COLO668 (cell line): ENCODE data around the gene TMEM132D.
"Not testable (repeated sequence)": the region's sequence is repeated elsewhere in the genome, so short reads cannot be mapped to it uniquely, and the experiment has no call there.

ENCODE experiments used
- DNase-seq: peaks from one replicate; lab custom pipeline; 2025; ENCODE audit not compliant: unreplicated experiment; lab: John Stamatoyannopoulos, UW

Gene TMEM132D

GRCh38 chr12:129549020-129549419, 354.8 kb downstream of the TMEM132D start:
- not testable (repeated sequence) for DNase-seq

GRCh38 chr12:129544716-129545115, 359.1 kb downstream of the TMEM132D start:
- DNase-seq, result no peak

DNA sequence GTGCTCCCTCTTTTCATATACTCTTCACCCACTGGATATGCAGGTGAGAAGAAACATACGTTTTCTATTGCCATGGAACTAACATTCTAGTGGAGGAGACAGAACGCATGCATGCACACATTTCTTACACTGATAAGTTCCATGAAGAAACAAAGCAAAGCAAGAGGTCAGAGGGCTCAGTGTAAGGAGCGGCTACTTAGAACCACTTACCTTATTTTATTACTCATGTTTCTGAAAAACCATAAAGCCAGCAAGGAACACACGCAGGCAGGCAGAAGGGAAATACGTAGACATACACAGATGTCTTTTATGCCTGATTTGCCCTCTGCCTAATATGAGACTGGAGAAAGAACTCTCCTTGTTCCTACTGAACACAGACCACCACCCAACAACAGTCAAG, 362.9 kb downstream of the TMEM132D start:
- no peak for DNase-seq

DNA sequence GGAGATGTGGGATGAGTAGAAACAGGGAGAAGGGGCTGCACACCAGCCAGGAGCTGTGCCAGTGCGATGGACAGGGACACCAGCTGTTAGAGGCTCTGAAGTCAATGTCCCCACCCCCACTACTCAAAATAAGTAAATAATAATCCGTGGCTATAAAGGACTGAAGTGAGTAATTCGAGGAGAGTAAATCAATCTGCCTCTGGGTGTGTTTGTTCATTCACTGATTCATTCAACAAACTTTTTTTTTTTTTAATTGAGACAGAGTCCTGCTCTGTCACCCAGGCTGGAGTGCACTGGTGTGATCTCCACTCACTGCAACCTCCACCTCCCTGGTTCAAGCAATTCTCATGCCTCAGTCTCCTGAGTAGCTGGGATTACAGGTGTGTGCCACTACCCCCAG, 363.6 kb downstream of the TMEM132D start:
- peak; percentile 46 for DNase-seq

DNA sequence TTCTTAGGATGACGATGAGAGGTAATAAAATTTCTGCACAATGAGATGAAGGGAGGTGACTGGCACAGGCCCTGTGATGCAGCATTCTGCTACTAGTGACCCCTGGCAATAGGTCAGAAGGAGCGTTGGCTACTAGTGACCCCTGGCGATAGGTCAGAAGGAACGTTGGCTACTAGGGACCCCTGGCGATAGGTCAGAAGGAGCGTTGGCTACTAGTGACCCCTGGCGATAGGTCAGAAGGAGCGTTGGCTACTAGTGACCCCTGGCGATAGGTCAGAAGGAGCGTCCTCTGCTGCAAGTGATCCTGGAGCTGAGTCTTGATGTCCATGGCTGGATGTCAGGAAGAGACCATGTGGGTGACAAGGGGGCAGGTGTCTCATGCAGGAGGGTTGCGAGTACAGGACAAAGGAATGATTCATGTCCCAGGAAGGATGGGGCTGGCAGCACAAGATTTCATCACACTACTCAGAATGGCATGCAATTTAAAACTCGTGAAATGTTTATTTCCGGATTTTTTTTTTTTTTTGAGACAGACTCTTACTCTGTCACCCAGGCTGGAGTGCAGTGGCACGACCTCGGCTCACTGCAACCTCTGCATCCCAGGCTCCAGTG, 365.0 kb downstream of the TMEM132D start:
- DNase-seq, result not testable (repeated sequence)

DNA sequence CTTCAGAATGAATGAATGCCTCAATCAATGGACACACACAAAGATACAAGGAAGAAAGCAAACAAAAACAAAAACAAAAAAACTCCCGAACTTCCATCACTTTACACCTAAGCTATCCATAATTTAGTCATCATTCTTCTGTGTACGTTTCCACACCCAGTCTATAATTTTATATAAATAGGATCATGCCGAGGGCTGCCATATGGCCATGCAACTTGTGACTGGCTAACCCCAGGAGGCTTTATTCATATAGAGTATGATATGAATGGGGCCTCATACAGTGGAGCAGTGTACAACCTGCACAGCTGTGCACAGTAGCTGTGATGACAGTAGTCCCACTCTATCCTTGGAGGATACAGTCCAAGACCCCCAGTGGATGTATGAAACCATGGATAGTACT, 365.7 kb downstream of the TMEM132D start:
- no peak for DNase-seq

GRCh38 chr12:129534966-129535750, 368.7 kb downstream of the TMEM132D start:
- DNase-seq, result no peak

GRCh38 chr12:129532707-129533499, 370.9 kb downstream of the TMEM132D start:
- DNase-seq, result no peak

DNA sequence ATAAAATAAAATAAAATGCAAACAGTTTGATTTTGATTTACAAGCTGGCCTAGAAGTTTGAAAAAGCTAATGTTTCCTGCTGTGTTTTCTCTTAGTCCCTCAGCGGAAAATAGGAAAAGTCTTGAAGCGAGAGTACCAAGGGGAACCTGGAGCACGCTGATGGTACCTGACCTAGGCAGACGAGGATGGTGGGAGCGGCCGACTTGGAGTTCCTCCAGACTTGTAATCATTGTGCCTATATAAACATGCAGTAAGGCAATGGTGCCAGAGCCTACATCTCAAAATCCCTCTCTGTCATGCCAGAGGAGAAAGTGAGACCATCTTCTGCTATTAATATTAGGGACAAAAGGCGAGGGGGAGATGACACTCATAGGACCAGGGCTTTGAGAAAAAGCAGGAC, 371.7 kb downstream of the TMEM132D start:
- DNase-seq, result no peak

GRCh38 chr12:129530984-129531383, 372.8 kb downstream of the TMEM132D start:
- DNase-seq, result peak; percentile 87

- peak; percentile 17 for DNase-seq
These were observed 373.3 kb downstream of the TMEM132D start for GRCh38 chr12:129530517-129530916.

DNA sequence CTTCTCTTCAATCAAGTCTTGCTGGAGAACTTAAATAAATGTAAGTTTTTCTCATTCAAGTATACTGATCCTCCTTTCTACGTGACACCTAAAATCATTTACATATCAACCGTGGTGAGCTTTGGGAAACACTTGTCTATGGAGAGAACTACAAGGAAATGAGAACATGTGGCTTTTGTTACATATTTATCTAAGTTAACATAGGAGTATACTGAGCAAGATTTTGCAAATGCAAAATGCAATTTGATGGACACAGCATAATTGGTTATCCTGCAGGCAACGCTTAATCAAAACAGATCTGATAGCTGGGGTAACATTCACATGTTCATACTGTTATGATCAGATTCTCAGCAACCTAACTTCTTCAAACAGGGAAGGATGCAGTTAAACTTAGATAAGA, 376.3 kb downstream of the TMEM132D start:
- no peak for DNase-seq

DNA sequence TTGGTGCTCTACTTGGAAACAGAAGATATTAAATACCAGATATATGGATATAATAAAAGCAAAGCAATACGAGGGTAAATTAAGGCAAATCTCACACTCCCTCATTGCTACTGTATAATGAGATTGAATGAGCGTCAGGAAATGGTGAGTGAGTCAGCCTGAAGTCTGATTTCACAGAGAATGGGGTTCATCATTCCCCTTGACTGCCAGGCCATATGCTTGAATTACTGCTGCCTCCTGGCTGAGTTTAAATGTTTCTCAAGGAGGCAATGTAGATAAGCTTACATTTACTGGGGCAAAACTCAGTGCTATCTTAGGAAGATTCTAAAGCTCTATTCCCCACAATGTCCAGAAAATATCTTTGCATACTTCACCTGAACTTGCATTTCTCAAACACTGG, 380.2 kb downstream of the TMEM132D start:
- no peak for DNase-seq

DNA sequence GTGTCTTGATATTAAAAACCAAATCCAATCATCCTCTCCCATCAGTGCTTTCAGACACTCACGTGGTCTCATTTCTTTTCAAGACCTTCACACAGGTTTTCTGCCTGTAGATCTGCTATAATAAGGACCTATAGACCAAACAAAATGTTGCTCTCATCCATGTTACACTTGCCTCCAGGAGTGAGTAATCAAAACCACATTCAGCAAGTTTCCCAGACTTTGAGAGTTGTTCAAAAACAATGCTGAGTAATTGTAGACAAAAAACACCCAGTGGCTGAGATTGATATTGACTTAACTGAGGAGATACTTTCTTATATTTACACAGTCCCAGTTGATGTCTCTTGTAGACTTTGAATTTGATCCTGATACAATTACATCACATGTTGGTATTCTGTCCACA, 383.1 kb downstream of the TMEM132D start:
- DNase-seq, result no peak

GRCh38 chr12:129503802-129504201, 400.0 kb downstream of the TMEM132D start:
- no peak for DNase-seq

DNA sequence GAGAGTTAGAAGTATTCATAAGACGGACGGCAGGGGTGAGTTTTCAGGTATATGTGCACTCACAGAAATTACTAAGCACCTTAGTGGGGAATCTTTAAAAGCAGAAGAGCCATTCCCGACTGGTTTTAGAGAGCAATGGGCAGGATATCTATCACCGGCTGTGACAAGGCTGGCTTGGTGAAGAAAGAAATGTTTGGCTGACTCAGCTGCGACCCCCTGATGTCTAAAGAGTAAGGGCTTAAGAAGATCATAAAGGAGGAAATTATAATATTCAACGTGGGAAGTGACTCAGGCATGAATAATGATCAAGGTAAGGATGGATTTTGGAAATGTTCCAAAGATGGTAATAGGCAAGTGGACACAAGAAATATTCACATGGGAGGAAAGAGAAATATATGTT, 407.6 kb downstream of the TMEM132D start:
- no peak for DNase-seq

DNA sequence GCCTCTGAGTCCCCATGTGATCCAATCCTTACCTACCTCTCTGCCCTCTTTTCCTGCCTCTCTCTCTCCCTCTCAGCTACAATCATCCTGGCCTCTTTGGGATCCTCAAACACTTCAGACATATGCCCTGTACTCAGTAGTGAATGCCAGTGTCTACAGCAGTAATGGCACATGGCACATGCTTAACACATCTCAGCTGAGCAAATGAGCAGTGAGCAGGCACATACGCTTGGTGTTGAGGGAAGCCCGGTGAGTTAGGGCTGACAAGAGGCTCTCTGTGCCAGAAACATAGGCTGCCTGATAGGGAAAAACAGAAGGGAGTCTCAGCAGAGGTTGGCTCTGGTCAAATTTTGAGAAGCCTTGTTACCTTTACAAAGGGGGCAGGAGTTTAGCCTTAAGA, 409.1 kb downstream of the TMEM132D start:
- no peak for DNase-seq

DNA sequence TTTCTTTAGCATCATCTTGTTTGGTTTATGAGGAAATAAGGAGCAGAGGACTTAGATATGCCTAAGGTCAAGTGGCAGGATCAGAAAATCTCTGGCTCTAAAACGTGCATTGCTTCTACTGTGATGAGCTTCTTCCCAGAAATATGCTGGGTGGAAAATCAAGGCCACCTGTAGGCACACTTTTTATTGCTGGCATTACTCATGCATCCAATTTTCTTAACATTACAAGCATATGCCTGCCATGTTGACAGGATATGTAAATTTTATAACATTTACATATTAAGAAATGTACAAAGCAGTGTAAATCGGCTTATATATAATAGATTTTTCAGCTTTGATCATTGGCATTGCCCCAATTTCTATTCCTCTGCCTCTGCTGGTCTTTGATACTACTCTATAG, 409.6 kb downstream of the TMEM132D start:
- no peak for DNase-seq

- no peak for DNase-seq
These were observed 414.6 kb downstream of the TMEM132D start for GRCh38 chr12:129489100-129489676.

GRCh38 chr12:129486931-129487330, 416.9 kb downstream of the TMEM132D start:
- peak; percentile 10 for DNase-seq

- no peak for DNase-seq
These were observed 420.5 kb downstream of the TMEM132D start for GRCh38 chr12:129483111-129483893.
